ENCODE results near the gene GRIK2. TPM values are rescaled to one million over a fixed set of nuclear protein-coding genes. Genes with fewer than 3 reads are reported as not detected.

The GRIK2 gene
- total RNA-seq, 1 experiment from 2014 or later, result 0.70 TPM

DNA sequence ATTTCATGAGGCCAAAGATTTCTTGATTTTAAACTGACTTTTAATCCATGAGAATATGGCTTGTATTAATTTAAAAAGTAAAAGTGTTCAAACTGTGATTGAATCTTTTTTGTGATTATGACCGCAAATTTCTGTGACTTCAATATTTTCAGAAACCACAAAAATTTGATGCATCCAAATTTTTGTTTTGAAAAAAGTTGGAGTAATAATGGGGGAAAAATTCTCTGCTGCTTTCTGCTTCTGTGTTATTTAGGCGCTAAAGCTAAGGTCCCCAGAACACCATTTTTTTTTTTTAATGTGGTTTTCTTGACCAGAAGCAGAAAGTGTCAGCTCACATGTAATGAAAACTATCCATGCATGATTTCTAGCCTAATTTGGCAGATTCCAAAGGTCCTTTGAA lies 65.3 kb downstream of the GRIK2 start:
- H3K9me3 Mint-ChIP-seq, result no peaks in the 10 kb centered on the region
- no peak overlapping the region for H3K27ac Mint-ChIP-seq
- no peak overlapping the region for H2BK15ac ChIP-seq (ENCODE audit: low read depth, low read length)
- H3K23me2 ChIP-seq (ENCODE audit: insufficient read length, low read depth, low read length, poor library complexity, severe bottlenecking), result no peaks in the 10 kb centered on the region
- peaks cover 0 to 6% of the 10 kb centered on the region in 2 experiments; a peak in 1 of 4 replicates for H3K4me1 Mint-ChIP-seq
- no peaks in the 10 kb centered on the region for H3K79me2 ChIP-seq (ENCODE audit: insufficient read depth, low read length)
- no peak overlapping the region for H3K4me2 ChIP-seq (ENCODE audit: insufficient read depth, insufficient read length, low read length)
- H3K14ac ChIP-seq (ENCODE audit: insufficient read depth, low read length), result no peak overlapping the region
- no peak overlapping the region for H2BK5ac ChIP-seq (ENCODE audit: insufficient read length, low read length)
- TF ChIP-seq, protein P1, sequence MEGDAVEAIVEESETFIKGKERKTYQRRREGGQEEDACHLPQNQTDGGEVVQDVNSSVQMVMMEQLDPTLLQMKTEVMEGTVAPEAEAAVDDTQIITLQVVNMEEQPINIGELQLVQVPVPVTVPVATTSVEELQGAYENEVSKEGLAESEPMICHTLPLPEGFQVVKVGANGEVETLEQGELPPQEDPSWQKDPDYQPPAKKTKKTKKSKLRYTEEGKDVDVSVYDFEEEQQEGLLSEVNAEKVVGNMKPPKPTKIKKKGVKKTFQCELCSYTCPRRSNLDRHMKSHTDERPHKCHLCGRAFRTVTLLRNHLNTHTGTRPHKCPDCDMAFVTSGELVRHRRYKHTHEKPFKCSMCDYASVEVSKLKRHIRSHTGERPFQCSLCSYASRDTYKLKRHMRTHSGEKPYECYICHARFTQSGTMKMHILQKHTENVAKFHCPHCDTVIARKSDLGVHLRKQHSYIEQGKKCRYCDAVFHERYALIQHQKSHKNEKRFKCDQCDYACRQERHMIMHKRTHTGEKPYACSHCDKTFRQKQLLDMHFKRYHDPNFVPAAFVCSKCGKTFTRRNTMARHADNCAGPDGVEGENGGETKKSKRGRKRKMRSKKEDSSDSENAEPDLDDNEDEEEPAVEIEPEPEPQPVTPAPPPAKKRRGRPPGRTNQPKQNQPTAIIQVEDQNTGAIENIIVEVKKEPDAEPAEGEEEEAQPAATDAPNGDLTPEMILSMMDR (conservative IDR thresholded peaks at IDR 0.05), result no peak
- no peak overlapping the region for H2BK12ac ChIP-seq (ENCODE audit: insufficient read length, low read depth, low read length)
- no peaks in the 10 kb centered on the region; the same call in 1 of the 2 replicates for H3K27me3 Mint-ChIP-seq (ENCODE audit: low read depth)
- H4K5ac ChIP-seq (ENCODE audit: insufficient read length, low read depth, low read length), result no peak overlapping the region
- no peak overlapping the region for H3K56ac ChIP-seq (ENCODE audit: insufficient read length, low read depth, low read length)
- no peak overlapping the region for H3K23ac ChIP-seq (ENCODE audit: insufficient read length, low read depth, low read length)
- H3K9me3 ChIP-seq (ENCODE audit: control insufficient read depth, low read depth, low read length), result no peaks in the 10 kb centered on the region
- no peak overlapping the region for H2AFZ ChIP-seq (ENCODE audit: low read length)
- no peak overlapping the region for H3K27ac ChIP-seq (ENCODE audit: insufficient read length, low read depth, low read length)
- no CpG with 5 or more reads among the region's 2 CpGs for WGBS (ENCODE audit: extremely low coverage, insufficient read length, low lambda C conversion rate)
- no peaks in the 10 kb centered on the region for H3K4me1 ChIP-seq (ENCODE audit: insufficient read depth, low read length)
- no peak overlapping the region for H2AK5ac ChIP-seq (ENCODE audit: insufficient read length, low read length)
- no peak overlapping the region for H4K91ac ChIP-seq (ENCODE audit: insufficient read length, low read depth, low read length)
- no peak overlapping the region for H3T11ph ChIP-seq (ENCODE audit: low read length)
- no peak overlapping the region for H3K4me3 Mint-ChIP-seq
- H3K18ac ChIP-seq (ENCODE audit: insufficient read length, low read depth, low read length), result no peak overlapping the region
- no peaks in the 10 kb centered on the region for H3K27me3 ChIP-seq (ENCODE audit: insufficient read depth, low read length)
- H3K4ac ChIP-seq (ENCODE audit: low read depth, low read length), result no peak overlapping the region
- no peaks in the 10 kb centered on the region; a peak in 1 of 7 replicates for H3K36me3 Mint-ChIP-seq (ENCODE audit: insufficient read depth in 1 of 3, low read depth in 3 of 3)
- H3K79me1 ChIP-seq (ENCODE audit: insufficient read depth, low read depth, low read length, poor library complexity, severe bottlenecking), result no peaks in the 10 kb centered on the region
- H2BK120ac ChIP-seq (ENCODE audit: low read depth, low read length, poor library complexity, severe bottlenecking), result no peak overlapping the region
- H2BK20ac ChIP-seq (ENCODE audit: low read depth, low read length, poor library complexity, severe bottlenecking), result no peak overlapping the region
- no peaks in the 10 kb centered on the region for H4K20me1 ChIP-seq (ENCODE audit: control insufficient read depth, insufficient read depth, insufficient read length)
- H4K8ac ChIP-seq (replicated peaks; ENCODE audit: insufficient read length, low read depth, low read length), result no peak overlapping the region
- no peak overlapping the region for H3K9ac ChIP-seq (ENCODE audit: extremely low read depth, insufficient read length, low read length)
- no peak for DNase-seq

All from H9 (cell line).